GM21825 (cell line): ENCODE measurements around the gene CCBE1.

Experiments
- ATAC-seq: cut with Tn5 transposase; IDR thresholded peaks from one replicate; pipeline ENCODE4 v1.9.1; 2021; ENCODE audit warnings: mild to moderate bottlenecking, moderate library complexity; ENCODE audit not compliant: unreplicated experiment

Gene CCBE1

GRCh38 chr18:59420244-59420643 lies 277.0 kb downstream of the CCBE1 start:
- no peak for ATAC-seq

DNA sequence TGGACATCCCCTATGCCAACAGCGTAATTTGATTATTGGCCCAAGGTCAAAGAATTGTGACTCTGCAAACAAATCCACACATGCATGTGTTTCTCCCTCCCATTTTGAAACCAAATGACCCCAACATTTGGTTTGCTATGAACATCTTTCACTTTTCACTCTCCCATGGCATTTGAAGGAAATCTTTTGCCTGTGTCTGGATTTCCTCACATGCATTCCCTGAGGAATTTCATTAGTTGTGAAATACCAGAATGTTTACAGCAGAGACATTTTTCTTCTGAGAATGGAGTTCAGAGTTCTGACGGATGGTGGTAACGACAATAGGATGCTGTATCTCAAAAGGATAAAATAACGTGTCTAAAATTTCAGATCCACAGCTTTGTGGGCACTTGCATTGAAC lies 277.8 kb downstream of the CCBE1 start:
- ATAC-seq = no peak

DNA sequence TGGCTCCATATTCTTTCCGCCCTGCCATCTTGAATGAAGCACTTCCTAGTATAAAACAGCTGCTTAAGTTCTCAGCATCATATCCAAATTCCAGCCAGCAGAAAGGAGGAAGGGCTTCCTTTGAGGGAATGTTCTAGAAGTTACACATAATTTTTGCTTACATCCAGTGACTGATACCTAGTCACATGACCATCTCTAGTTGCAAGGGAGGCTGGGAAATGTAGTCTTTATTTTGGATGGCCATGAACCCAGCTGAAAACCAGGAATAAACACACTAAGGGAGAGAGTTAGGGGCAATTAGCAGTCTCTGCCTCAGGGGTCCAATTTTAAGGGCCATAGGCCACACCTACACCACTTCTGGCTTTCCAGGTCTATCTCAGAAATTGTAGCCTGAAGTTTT lies 280.4 kb downstream of the CCBE1 start:
- no peak for ATAC-seq

GRCh38 chr18:59414111-59414653 lies 283.0 kb downstream of the CCBE1 start:
- no peak for ATAC-seq

- ATAC-seq = peak; percentile 99
These were observed 294.7 kb downstream of the CCBE1 start for GRCh38 chr18:59402432-59403090.

GRCh38 chr18:59400407-59400806 lies 296.8 kb downstream of the CCBE1 start:
- no peak for ATAC-seq

GRCh38 chr18:59395226-59396175 lies 301.7 kb downstream of the CCBE1 start:
- ATAC-seq = no peak

DNA sequence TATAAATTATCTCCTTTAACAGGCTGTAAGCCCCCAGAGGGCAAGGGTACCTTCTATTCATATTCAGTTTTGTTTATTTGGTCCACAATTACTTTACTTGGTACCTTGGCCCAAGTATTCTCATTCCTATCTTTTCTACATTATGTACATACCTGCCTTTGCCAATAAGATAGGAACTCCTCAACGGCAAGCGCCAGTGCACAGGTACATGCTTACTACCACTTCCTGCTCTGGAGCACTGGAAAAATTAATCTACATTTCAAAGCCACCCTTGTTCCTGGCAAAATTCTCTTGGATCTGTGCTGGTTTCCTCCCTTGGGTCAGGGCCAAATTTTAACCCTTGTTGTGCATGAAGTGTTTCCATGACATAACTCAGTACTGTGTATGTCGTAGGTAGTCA lies 303.8 kb downstream of the CCBE1 start:
- no peak for ATAC-seq

GRCh38 chr18:59388817-59389216 lies 308.4 kb downstream of the CCBE1 start:
- ATAC-seq = no peak

DNA sequence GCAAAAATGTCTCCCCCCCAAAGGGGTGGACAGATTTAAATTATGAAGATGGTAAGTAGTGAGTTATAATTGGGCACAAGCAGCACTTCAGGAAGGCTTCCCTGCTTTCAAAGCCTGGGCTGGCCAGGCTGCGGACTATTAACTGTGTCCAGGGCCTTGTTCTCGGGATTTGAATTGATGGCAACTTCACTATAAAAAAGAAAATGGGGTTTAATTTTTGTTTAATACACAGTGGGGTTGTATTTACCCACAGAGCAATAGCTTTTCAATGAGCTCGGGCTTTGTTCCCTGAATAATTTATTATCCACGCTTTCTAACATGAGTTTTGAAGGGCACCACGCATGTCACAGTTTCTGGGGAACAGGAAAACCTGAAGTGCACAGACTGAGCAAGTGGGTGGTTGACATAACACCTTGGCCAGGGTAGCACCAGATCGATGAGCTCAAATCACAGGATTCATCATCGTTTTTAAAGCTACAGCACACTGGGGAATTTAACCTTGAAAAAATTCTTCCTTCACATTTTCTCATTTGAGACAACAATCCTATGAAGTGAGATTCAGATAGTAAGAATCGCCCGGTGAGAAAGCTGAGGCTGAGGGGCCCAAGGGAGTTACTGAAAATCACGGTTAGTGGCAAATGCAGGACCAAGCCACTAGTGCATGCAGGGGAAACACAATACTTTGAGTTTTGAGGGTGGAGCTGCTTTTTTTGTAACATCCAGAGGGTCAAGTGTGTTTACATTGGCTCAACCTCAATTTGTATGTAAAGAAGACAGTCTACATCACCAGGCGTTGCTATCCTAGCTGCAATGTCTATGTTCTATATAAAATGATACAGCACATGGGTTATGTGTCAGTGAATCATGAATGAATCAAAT lies 309.3 kb downstream of the CCBE1 start:
- no peak for ATAC-seq

DNA sequence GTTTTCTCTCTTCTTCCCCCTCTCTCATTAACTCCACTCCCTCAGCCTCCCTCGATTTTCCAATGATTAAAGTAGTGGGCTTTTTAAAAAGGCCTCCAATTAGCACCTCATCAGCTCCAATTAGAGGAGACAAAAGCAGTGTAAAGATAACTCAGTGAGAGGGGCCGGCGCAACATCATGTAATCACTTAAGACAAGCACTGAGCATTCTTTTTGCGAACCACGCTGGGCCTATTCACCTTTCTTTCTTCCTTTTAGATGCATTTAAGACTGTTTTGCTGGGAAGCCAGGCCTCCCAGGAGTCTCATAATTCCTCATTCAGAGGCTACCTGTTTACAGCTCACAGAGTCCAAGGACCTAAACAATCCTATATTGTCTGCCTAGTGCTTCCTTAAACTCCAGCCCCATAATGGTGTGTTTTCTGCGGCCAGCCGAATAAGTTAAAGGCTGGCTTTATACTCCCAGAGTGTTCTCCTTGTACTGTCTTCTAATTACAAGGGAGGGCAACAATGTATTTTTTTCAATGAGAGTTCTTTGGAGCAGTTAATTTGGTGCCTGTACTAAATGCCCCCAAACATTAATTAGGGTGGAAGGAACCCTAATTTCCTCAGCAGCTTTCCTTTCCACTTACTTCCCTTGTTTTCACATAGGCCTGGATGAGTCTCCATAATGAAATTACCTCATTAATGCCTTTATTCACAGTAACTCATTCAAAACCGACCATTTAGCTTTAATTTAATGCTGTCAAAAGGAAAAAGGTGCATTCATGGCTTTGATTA lies 310.1 kb downstream of the CCBE1 start:
- no peak for ATAC-seq

DNA sequence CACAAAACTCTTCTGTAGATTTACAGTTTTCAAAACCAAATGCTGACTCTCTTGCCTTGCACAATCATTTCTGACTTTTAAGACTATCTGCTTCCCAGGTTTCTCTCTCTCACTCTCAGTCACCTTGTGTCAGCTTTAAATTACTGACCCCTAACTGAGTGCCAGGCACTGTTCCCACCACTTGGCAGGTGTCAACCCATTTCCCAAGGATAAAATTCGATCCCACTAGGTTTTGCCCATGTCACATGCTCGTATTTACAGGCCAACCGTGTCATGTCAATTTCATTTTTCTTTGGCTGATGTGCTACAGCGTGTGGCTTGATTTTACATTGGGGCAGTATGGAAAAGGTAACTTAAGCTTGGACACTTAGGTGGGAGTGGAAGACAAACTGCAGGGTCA lies 312.0 kb downstream of the CCBE1 start:
- no peak for ATAC-seq

DNA sequence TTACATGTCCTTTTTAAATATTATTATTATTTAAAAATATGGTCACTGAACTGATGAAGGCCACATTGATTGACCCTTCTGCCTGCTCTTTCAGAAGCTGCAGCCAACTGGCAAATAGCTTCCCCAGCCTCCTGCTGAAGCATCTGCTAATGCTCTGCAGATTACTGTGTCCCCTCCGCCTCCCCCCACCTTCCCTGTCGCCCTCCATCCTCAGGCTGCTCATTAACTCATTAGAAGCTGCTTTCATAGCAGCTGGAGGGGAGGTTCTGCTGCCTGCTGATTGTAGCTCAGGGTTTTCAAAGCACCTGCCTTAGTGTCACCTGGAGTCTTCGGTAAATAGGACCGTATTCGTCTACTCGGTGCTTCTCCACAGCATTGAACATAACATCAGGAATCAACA lies 313.4 kb downstream of the CCBE1 start:
- ATAC-seq = no peak

GRCh38 chr18:59382383-59382782 lies 314.8 kb downstream of the CCBE1 start:
- no peak for ATAC-seq

DNA sequence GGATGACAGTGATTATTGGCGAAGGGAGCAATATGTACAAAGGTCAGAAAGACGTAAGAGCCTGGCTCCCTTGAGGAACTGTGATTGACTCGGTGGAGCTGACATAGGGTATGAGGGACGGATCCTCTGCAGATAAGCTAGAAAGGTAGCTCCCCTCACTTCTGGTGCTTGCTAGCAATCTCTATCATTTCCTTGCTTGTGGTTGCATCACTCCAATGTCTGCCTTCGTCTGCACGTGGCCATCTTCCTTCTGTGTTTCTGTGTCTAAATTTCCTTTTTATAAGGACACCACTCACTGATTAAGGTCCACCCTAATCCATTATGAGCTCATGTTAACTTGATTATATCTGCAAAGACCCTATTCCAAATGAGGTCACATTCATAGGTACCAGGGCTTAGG lies 315.3 kb downstream of the CCBE1 start:
- ATAC-seq = no peak
